Endothelial cell of umbilical vein (primary cell): ENCODE data around the gene S1PR5. TPM values are rescaled to one million over a fixed set of nuclear protein-coding genes. Genes with fewer than 3 reads are reported as not detected.

ENCODE experiments used
- BruUV-seq: library from RNA; stranded (reverse); fragments of 400-500 nt; replicated peaks from 2 replicates; lab custom pipeline; 2021; lab: Mats Ljungman, UMichigan
- CTCF ChIA-PET: fragments of 300-600, 350-600 bp; sonication (Branson Sonifier 250); formaldehyde crosslinking; loops from one replicate; lab custom pipeline; 2021; ENCODE audit warnings: antibody characterized with exemption, inconsistent platforms; lab: Charles Lee
- POLR2A ChIA-PET: fragments of 300-600, 350-600 bp; sonication (Branson Sonifier 250); formaldehyde crosslinking; loops from one replicate; lab custom pipeline; 2021; ENCODE audit warnings: antibody characterized with exemption, inconsistent platforms; lab: Charles Lee
- DNase-seq: peaks from one replicate; pipeline ENCODE4 v3.0.0-alpha.2; 2011; ENCODE audit warnings: low read depth, low spot score
- FAIRE-seq: peaks from 2 replicates; lab custom pipeline; 2011; peaks lifted over from hg19 to GRCh38; lab: Jason Lieb, UNC
- H2AFZ ChIP-seq: 2 replicates; pipeline ENCODE4 v1.6.0; 2012; ENCODE audit warnings: low read depth, low read length, control low read depth, inconsistent platforms
- H3K27ac ChIP-seq: 2 replicates; pipeline ENCODE4 v1.5.1; 2011; ENCODE audit warnings: low read depth, mild to moderate bottlenecking, control low read depth, low read length, moderate library complexity; ENCODE audit not compliant: insufficient read depth
- H3K27me3 ChIP-seq, 2 experiments: 2 replicates each; pipeline versions ENCODE4 v1.6.0 to v1.6.1; 2011; ENCODE audit warnings: low read length in 2 of 2, mixed read lengths in 1 of 2; ENCODE audit not compliant: control insufficient read depth in 2 of 2, insufficient read depth in 2 of 2
- H3K36me3 ChIP-seq, 2 experiments: 2 replicates in 1 of 2; 3 replicates in 1 of 2; pipeline ENCODE4 v1.5.1; 2011; ENCODE audit warnings: low read length in 2 of 2, mild to moderate bottlenecking in 1 of 2, moderate library complexity in 1 of 2; ENCODE audit not compliant: control insufficient read depth in 2 of 2, insufficient read depth in 2 of 2; ENCODE audit errors: extremely low read depth in 1 of 2
- H3K4me1 ChIP-seq: 3 replicates; pipeline ENCODE4 v1.5.1; 2011; ENCODE audit warnings: mild to moderate bottlenecking, low read length; ENCODE audit not compliant: control insufficient read depth, insufficient read depth; ENCODE audit errors: extremely low read depth
- H3K4me2 ChIP-seq: 2 replicates; pipeline ENCODE4 v1.6.1; 2011; ENCODE audit warnings: low read length, control low read depth, mixed read lengths; ENCODE audit not compliant: insufficient read depth
- H3K4me3 ChIP-seq, 3 experiments: fragments of 200-600 bp in 1 of 3; sonication (generic), shearing (Covaris generic) in 1 of 3; replicated peaks in 1 of 3; 2 replicates each; pipeline ENCODE4 v1.5.1; 2011 to 2016; ENCODE audit warnings: control low read depth in 3 of 3, low read length in 3 of 3, mild to moderate bottlenecking in 2 of 3, inconsistent platforms in 1 of 3, low read depth in 1 of 3, moderate library complexity in 1 of 3; ENCODE audit not compliant: insufficient read depth in 1 of 3
- H3K79me2 ChIP-seq: 2 replicates; pipeline ENCODE4 v1.6.0; 2012; ENCODE audit warnings: low read length, inconsistent platforms; ENCODE audit not compliant: control insufficient read depth, insufficient read depth
- H3K9ac ChIP-seq: replicated peaks from 2 replicates; pipeline ENCODE3; 2011; ENCODE audit warnings: low read length, control low read depth; ENCODE audit not compliant: insufficient read depth; ENCODE audit errors: extremely low read depth
- H3K9me1 ChIP-seq: replicated peaks from 3 replicates; pipeline ENCODE4 v1.6.0; 2011; ENCODE audit warnings: mild to moderate bottlenecking, low read length; ENCODE audit not compliant: control insufficient read depth, insufficient read depth; ENCODE audit errors: extremely low read depth
- H3K9me3 ChIP-seq: replicated peaks from 2 replicates; pipeline ENCODE4 v1.5.1; 2012; ENCODE audit warnings: low read length, inconsistent platforms; ENCODE audit not compliant: control insufficient read depth, insufficient read depth
- H4K20me1 ChIP-seq: replicated peaks from 2 replicates; pipeline ENCODE3; 2011; ENCODE audit warnings: mild to moderate bottlenecking, low read length; ENCODE audit not compliant: control insufficient read depth, insufficient read depth; ENCODE audit errors: extremely low read depth
- CTCF ChIP-seq, 2 donors: IDR thresholded peaks; 1 replicate in 1 of 2; 2 replicates in 1 of 2; pipeline ENCODE4 v1.5.1; 2011; ENCODE audit warnings: low read length in 2 of 2, mild to moderate bottlenecking in 2 of 2, moderate library complexity in 2 of 2, control low read depth in 1 of 2, inconsistent platforms in 1 of 2, low read depth in 1 of 2; ENCODE audit not compliant: insufficient read depth in 1 of 2; ENCODE audit errors: extremely low read depth in 1 of 2
- EZH2 ChIP-seq: IDR thresholded peaks from 2 replicates; pipeline ENCODE4 v1.6.1; 2012; ENCODE audit warnings: borderline replicate concordance, low read depth, mild to moderate bottlenecking, moderate library complexity, low read length, inconsistent platforms; ENCODE audit not compliant: severe bottlenecking
- FOS ChIP-seq: IDR thresholded peaks from 2 replicates; pipeline ENCODE4 v1.6.1; 2011; ENCODE audit warnings: mild to moderate bottlenecking, low read length, moderate library complexity, borderline replicate concordance; ENCODE audit not compliant: insufficient read depth
- GATA2 ChIP-seq: IDR thresholded peaks from 2 replicates; pipeline ENCODE4 v1.7.0; 2011; ENCODE audit warnings: low read depth, mild to moderate bottlenecking, moderate library complexity, mixed read lengths, low read length; ENCODE audit not compliant: insufficient read length, insufficient read depth
- JUN ChIP-seq: IDR thresholded peaks from 2 replicates; pipeline ENCODE4 v1.6.1; 2011; ENCODE audit warnings: borderline replicate concordance, low read depth; ENCODE audit not compliant: insufficient read length, insufficient read depth
- MYC ChIP-seq: IDR thresholded peaks from one replicate; pipeline ENCODE4 v1.6.1; 2011; ENCODE audit warnings: mild to moderate bottlenecking, low read depth, low read length
- POLR2A ChIP-seq: IDR thresholded peaks from 2 replicates; pipeline ENCODE4 v1.6.1; 2012; ENCODE audit warnings: low read depth, mild to moderate bottlenecking, control low read depth, low read length
- POLR2AphosphoS5 ChIP-seq: IDR thresholded peaks from 2 replicates; pipeline ENCODE4 v1.6.1; 2012; ENCODE audit warnings: low read depth, mild to moderate bottlenecking, control low read depth, low read length, moderate library complexity; ENCODE audit not compliant: insufficient read depth
- dilution Hi-C: fragments of 300-500 bp; cut with MboI; formaldehyde crosslinking; loops from one replicate; pipeline ENCODE4 v1.15.0; 2019; ENCODE audit warnings: low sequenced_read_pairs; ENCODE audit not compliant: extremely low pct_ligation_motif_present
- intact Hi-C: fragments of 100-400 bp; cut with micrococcal nuclease; formaldehyde crosslinking; loops from one replicate; pipeline ENCODE4 v1.10.0; 2022
- polyA plus RNA-seq, 4 experiments: library from polyadenylated mRNA; depleted of rRNA in 3 of 4; stranded (reverse) in 3 of 4; unstranded in 1 of 4; fragments of >200 nt; gene quantifications; 2 replicates each; pipeline versions ENCODE4 v1.2.1 to v1.2.3, GENCODE V29; 2011 to 2012; ENCODE audit warnings: missing spikeins in 1 of 4
- total RNA-seq: library from RNA; stranded (reverse); gene quantifications from 2 replicates; pipeline ENCODE4 v1.2.3, GENCODE V29; 2021
- TF ChIP-seq, protein P1 (sequence below): IDR thresholded peaks from 2 replicates; pipeline ENCODE4 v1.6.1; 2011; ENCODE audit not compliant: insufficient read depth, insufficient read length

The S1PR5 gene
- total and polyA plus RNA-seq, 2 donors (not counting 3 experiments of a cell fraction or from before 2014, with no cell fraction given) = not detected

DNA sequence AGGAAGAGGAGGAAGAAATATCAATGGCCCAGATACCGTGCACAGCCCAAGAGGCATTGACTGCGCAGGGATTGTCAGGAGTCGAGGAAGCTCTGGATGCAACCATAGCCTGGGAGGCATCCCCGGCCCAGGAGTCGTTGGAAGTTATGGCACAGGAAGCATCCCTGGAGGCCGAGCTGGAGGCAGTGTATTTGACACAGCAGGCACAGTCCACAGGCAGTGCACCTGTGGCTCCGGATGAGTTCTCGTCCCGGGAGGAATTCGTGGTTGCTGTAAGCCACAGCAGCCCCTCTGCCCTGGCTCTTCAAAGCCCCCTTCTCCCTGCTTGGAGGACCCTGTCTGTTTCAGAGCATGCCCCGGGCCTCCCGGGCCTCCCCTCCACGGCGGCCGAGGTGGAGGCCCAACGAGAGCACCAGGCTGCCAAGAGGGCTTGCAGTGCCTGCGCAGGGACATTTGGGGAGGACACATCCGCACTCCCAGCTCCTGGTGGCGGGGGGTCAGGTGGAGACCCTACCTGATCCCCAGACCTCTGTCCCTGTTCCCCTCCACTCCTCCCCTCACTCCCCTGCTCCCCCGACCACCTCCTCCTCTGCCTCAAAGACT lies 50.0 kb downstream of the S1PR5 start:
- Histone ChIP-seq H3K4me3 (no peak overlapping the region), H3K4me2 (no peak overlapping the region)
- no TSS peak for BruUV-seq

More for the DNA sequence above, 50.0 kb downstream of the S1PR5 start:
- no peak for DNase-seq
- dilution Hi-C loops (no loop called here), intact Hi-C loops (no loop called here)
- peaks cover 3 to 8% of the 10 kb centered on the region in 2 experiments for H3K36me3 ChIP-seq
- no peak overlapping the region for H2AFZ ChIP-seq
- TF ChIP-seq GATA2 (no peak), JUN (no peak), FOS (no peak), POLR2AphosphoS5 (no peak), EZH2 (no peak), MYC (no peak), CTCF (IDR thresholded peaks at IDR 0.05; ENCODE audit: extremely low read depth in 1 of 2, insufficient read depth in 1 of 2, low read depth in 1 of 2, low read length in 2 of 2) (no peak), POLR2A (no peak)
- TF ChIP-seq, protein P1, sequence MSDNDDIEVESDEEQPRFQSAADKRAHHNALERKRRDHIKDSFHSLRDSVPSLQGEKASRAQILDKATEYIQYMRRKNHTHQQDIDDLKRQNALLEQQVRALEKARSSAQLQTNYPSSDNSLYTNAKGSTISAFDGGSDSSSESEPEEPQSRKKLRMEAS = no peak
- no peaks in the 10 kb centered on the region for H3K79me2 ChIP-seq
- FAIRE-seq = no peak
- H3K27ac ChIP-seq = no peak overlapping the region
- no peaks in the 10 kb centered on the region for H3K9me3 ChIP-seq
- CTCF ChIA-PET = interaction anchor here (5.0 kb wide), 1 partner anchor 11 kb away, joined by 22 read pairs; no protein-coding TSS in a partner anchor
- H3K9me1 ChIP-seq = no peaks in the 10 kb centered on the region
- H3K9ac ChIP-seq = no peak overlapping the region
- no peaks in the 10 kb centered on the region for H4K20me1 ChIP-seq
- no peaks in the 10 kb centered on the region for H3K4me1 ChIP-seq
- no peaks in the 10 kb centered on the region for H3K27me3 ChIP-seq
- POLR2A ChIA-PET = no interaction called here
